Fibroblast of lung (primary cell): ENCODE measurements around the gene RUNX1.

ENCODE experiments used
- CTCF ChIP-seq, 2 donors: IDR thresholded peaks in 1 of 2; conservative IDR thresholded peaks in 1 of 2; 1 replicate in 1 of 2; 2 replicates in 1 of 2; pipeline ENCODE4 v1.5.1; 2011 to 2012; ENCODE audit warnings: low read length in 2 of 2, control low read depth in 1 of 2, inconsistent platforms in 1 of 2, low read depth in 1 of 2, mild to moderate bottlenecking in 1 of 2
- EZH2 ChIP-seq: IDR thresholded peaks from 2 replicates; pipeline ENCODE4 v1.5.1; 2012; ENCODE audit warnings: low read length, control low read depth, mild to moderate bottlenecking; ENCODE audit errors: missing control alignments

GRCh38 chr21:34754690-34755647 is 294.1 kb downstream of the RUNX1 start:
- no peak for TF ChIP-seq CTCF (conservative IDR thresholded peaks at IDR 0.05 in 1 of 2, IDR thresholded peaks at IDR 0.05 in 1 of 2; ENCODE audit: low read depth in 1 of 2, low read length in 2 of 2)
- TF ChIP-seq EZH2, result no peak
